Transverse colon (tissue), 4 donors: ENCODE data around the gene SOX8. TPM values are rescaled to one million over a fixed set of nuclear protein-coding genes. Genes with fewer than 3 reads are reported as not detected.

ENCODE experiments used
- DNase-seq: peaks from one replicate; pipeline ENCODE4 v3.0.0-alpha.2; 2019
- H3K27ac ChIP-seq, 4 donors: fragments of 200-600 bp; sonication (generic); 2 replicates each; pipeline ENCODE4 v1.5.1; 2016 to 2018; ENCODE audit warnings: inconsistent platforms in 4 of 4
- H3K27me3 ChIP-seq: fragments of 200-600 bp; sonication (generic); 2 replicates; pipeline ENCODE4 v1.5.1; 2017; ENCODE audit warnings: inconsistent platforms
- H3K36me3 ChIP-seq, 4 donors: fragments of 200-600 bp; sonication (generic); 2 replicates each; pipeline ENCODE4 v1.5.1; 2017 to 2019; ENCODE audit warnings: inconsistent platforms in 4 of 4
- H3K4me1 ChIP-seq, 4 donors: fragments of 200-600 bp; sonication (generic); 2 replicates each; pipeline ENCODE4 v1.5.1; 2017 to 2020; ENCODE audit warnings: inconsistent platforms in 4 of 4
- H3K4me3 ChIP-seq, 4 donors: fragments of 200-600 bp; sonication (generic); 1 replicate in 1 of 4; 2 replicates in 3 of 4; pipeline versions ENCODE4 v1.5.1 to v1.6.1; 2017 to 2019; ENCODE audit warnings: inconsistent platforms in 4 of 4
- H3K9me3 ChIP-seq, 2 donors: fragments of 200-600 bp; sonication (generic); 2 replicates each; pipeline ENCODE4 v1.5.1; 2017 to 2019; ENCODE audit warnings: inconsistent platforms in 2 of 2
- EP300 ChIP-seq: sonication (generic); formaldehyde crosslinking; IDR thresholded peaks from one replicate; pipeline ENCODE4 v1.6.1; 2017; ENCODE audit warnings: antibody characterized with exemption, low read depth
- POLR2A ChIP-seq: fragments of 450-650 bp; IDR thresholded peaks from one replicate; pipeline ENCODE4 v1.6.1; 2016; ENCODE audit warnings: antibody characterized with exemption, mild to moderate bottlenecking, moderate library complexity
- POLR2AphosphoS5 ChIP-seq, 3 donors: sonication (generic); formaldehyde crosslinking; IDR thresholded peaks; one replicate each; pipeline ENCODE4 v1.6.1; 2016; ENCODE audit warnings: antibody characterized with exemption in 3 of 3
- WGBS, 2 donors: methylation state at CpG; one replicate each; pipeline ENCODE4 v1.1.5; 2018; ENCODE audit warnings: low coverage in 1 of 2; 5-methylcytosine and 5-hydroxymethylcytosine counted together
- in situ Hi-C, 4 donors: fragments of 200-750 bp; cut with MboI; loops; one replicate each; pipeline versions ENCODE4 v1.15.0 to v1.15.1; 2017; ENCODE audit warnings: low sequenced_read_pairs in 3 of 4, low pct_ligation_motif_present in 1 of 4, low pct_unique_long_range_greater_than_20kb in 1 of 4
- intact Hi-C: fragments of 100-400 bp; cut with DNase I; formaldehyde crosslinking; loops from one replicate; pipeline ENCODE4 v1.15.1; 2023; ENCODE audit warnings: low total_unique reads
- total RNA-seq, 4 donors: library from RNA; depleted of rRNA; stranded (reverse); fragments of >200 nt; gene quantifications; one replicate each; pipeline ENCODE4 v1.1.0, GENCODE V29; 2016
- TF ChIP-seq, protein P1 (sequence below), 5 experiments: fragments of 200-600 bp in 3 of 5; fragments of 450-650 bp in 2 of 5; sonication (generic) in 3 of 5; IDR thresholded peaks; 1 replicate in 2 of 5; 2 replicates in 3 of 5; pipeline ENCODE4 v1.5.1; 2016 to 2017; ENCODE audit warnings: antibody characterized with exemption in 5 of 5, inconsistent platforms in 3 of 5, mild to moderate bottlenecking in 2 of 5, moderate library complexity in 1 of 5

SOX8 gene
- total RNA-seq, 4 donors from 2014 or later: 0.37 to 1.9 (median 0.50) TPM

DNA sequence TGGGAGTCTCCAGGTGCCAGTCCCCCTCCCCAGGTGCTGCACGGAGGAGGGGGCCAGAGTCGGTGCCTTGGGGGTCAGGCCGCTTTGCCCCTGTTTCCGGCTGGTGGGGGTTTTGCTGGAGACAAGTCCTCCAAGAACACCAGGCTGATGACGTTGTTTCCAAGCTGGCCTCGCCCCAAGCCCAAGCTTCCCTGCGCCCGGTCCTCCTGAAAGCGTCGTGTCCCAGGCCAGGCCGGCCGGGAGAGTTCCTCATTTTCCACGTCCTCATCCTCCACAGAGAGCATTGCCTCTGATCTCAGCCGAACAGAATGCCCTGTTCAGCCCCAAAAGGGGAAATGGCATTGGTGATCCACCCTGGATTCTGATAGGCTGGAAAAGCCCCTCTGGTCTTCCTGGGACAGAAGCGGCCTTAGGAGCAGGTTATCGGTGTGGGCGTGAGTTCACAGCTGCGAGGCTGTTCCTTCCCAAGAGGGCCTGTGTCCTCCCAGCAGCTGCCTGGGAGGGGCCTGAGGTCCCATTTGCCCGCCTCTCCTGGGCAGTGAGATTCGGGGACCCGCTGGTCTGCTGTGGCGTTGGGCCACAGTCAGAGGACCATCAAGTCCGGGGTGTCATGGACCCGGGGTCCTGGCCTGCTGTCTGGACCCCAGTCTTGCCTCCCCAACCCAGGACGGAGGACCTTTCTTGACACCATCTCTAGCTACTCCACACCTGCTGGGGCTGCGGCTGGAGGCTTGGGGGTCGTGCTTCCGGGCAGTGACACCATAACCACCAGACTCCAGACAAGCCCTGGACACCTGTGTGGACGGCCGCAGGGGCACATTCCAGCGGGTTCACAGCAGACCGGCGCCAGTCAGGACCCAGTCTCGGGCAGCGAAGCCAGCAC lies 7.1 kb downstream of the SOX8 start:
- TF ChIP-seq EP300 (no peak), POLR2A (no peak), POLR2AphosphoS5 (IDR thresholded peaks at IDR 0.05) (no peak)
- TF ChIP-seq, protein P1, sequence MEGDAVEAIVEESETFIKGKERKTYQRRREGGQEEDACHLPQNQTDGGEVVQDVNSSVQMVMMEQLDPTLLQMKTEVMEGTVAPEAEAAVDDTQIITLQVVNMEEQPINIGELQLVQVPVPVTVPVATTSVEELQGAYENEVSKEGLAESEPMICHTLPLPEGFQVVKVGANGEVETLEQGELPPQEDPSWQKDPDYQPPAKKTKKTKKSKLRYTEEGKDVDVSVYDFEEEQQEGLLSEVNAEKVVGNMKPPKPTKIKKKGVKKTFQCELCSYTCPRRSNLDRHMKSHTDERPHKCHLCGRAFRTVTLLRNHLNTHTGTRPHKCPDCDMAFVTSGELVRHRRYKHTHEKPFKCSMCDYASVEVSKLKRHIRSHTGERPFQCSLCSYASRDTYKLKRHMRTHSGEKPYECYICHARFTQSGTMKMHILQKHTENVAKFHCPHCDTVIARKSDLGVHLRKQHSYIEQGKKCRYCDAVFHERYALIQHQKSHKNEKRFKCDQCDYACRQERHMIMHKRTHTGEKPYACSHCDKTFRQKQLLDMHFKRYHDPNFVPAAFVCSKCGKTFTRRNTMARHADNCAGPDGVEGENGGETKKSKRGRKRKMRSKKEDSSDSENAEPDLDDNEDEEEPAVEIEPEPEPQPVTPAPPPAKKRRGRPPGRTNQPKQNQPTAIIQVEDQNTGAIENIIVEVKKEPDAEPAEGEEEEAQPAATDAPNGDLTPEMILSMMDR (IDR thresholded peaks at IDR 0.05): no peak
- DNase-seq: no peak
- H3K9me3 ChIP-seq: no peaks in the 10 kb centered on the region
- no peaks in the 10 kb centered on the region for H3K36me3 ChIP-seq
- WGBS, 2 donors: 57% methylated on average over 31 of the region's 35 CpGs; no CpG with 5 or more reads in 1 of the 2 donors
- intact Hi-C loops (no loop called here), in situ Hi-C loops (no loop called here)
- H3K4me3 ChIP-seq: no peak overlapping the region
- H3K27ac ChIP-seq: no peak overlapping the region
- peaks cover 31% of the 10 kb centered on the region for H3K27me3 ChIP-seq
- no peaks in the 10 kb centered on the region for H3K4me1 ChIP-seq

DNA sequence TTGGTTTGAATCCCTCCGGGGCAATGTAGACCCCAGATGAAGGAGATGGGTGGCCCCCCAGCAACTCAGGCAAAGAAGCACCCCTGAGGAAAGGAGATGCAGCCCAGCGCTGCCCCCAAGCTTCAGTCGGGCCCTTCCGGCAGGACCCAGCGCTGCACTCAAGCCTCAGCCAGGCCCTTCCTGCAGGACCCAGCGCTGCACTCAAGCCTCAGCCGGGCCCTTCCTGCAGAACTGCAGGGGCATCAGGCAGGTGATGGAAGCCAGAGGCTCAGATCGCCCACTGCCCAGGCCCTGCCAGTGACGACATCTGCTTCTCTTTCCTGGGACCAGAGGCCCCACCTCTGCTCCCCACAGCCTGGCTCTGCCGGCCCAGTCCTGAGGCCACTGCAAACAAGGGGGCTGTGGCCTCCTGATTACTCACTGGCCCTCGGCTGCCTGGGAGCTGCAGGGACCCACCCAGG lies 7.8 kb downstream of the SOX8 start:
- DNase-seq: no peak
- in situ Hi-C loops (no loop called here), intact Hi-C loops (no loop called here)
- no peaks in the 10 kb centered on the region for H3K9me3 ChIP-seq
- TF ChIP-seq, protein P1 (IDR thresholded peaks at IDR 0.05): no peak
- TF ChIP-seq POLR2AphosphoS5 (IDR thresholded peaks at IDR 0.05) (no peak), POLR2A (no peak), EP300 (no peak)
- no peaks in the 10 kb centered on the region for H3K4me1 ChIP-seq
- no peak overlapping the region for H3K27ac ChIP-seq
- H3K4me3 ChIP-seq: no peak overlapping the region
- H3K27me3 ChIP-seq: peaks cover 25% of the 10 kb centered on the region
- no peaks in the 10 kb centered on the region for H3K36me3 ChIP-seq
- 74% methylated on average over 11 of the region's 11 CpGs; no CpG with 5 or more reads in 1 of the 2 donors for WGBS, 2 donors

- no peak overlapping the region for H3K27ac ChIP-seq
- in situ Hi-C loops: no loop called here
- no peaks in the 10 kb centered on the region for H3K9me3 ChIP-seq
- no peak overlapping the region for H3K4me3 ChIP-seq
- no peaks in the 10 kb centered on the region for H3K4me1 ChIP-seq
- intact Hi-C loops: no loop called here
- 56 to 64% methylated on average over 16 to 39 of the region's 41 CpGs for WGBS, 2 donors
- H3K36me3 ChIP-seq: no peaks in the 10 kb centered on the region
- TF ChIP-seq EP300: no peak
- no peak for TF ChIP-seq POLR2AphosphoS5 (IDR thresholded peaks at IDR 0.05)
- TF ChIP-seq POLR2A: no peak
- TF ChIP-seq, protein P1 (IDR thresholded peaks at IDR 0.05): no peak
- H3K27me3 ChIP-seq: peaks cover 25% of the 10 kb centered on the region
- no peak for DNase-seq
These were observed 9.1 kb downstream of the SOX8 start for GRCh38 chr16:990516-991291.

GRCh38 chr16:991345-991744 lies 9.8 kb downstream of the SOX8 start:
- Histone ChIP-seq H3K27me3 (peaks cover 29% of the 10 kb centered on the region), H3K27ac (no peak overlapping the region), H3K4me3 (no peak overlapping the region), H3K36me3 (no peaks in the 10 kb centered on the region), H3K4me1 (no peaks in the 10 kb centered on the region), H3K9me3 (no peaks in the 10 kb centered on the region)
- in situ Hi-C loops: no loop called here
- intact Hi-C loops: no loop called here
- DNase-seq: no peak
- TF ChIP-seq POLR2A: no peak
- TF ChIP-seq POLR2AphosphoS5 (IDR thresholded peaks at IDR 0.05): no peak
- TF ChIP-seq EP300: no peak
- TF ChIP-seq, protein P1 (IDR thresholded peaks at IDR 0.05): no peak
- WGBS, 2 donors: 50% methylated on average over 10 of the region's 11 CpGs; no CpG with 5 or more reads in 1 of the 2 donors
